Tibial nerve (tissue), 4 donors: ENCODE data around the gene ZNF821.

Experiments
- CTCF ChIP-seq, 5 experiments: fragments of 200-600 bp in 3 of 5; fragments of 450-650 bp in 2 of 5; sonication (generic) in 3 of 5; IDR thresholded peaks; one replicate each; pipeline ENCODE4 v1.5.1; 2016 to 2019; ENCODE audit warnings: antibody characterized with exemption in 5 of 5, mild to moderate bottlenecking in 3 of 5, moderate library complexity in 2 of 5
- EP300 ChIP-seq, 2 donors: sonication (generic); formaldehyde crosslinking; IDR thresholded peaks; one replicate each; pipeline ENCODE4 v1.6.1; 2017; ENCODE audit warnings: antibody characterized with exemption in 2 of 2, mild to moderate bottlenecking in 1 of 2
- POLR2A ChIP-seq, 2 donors: fragments of 450-650 bp; IDR thresholded peaks; one replicate each; pipeline ENCODE4 v1.6.1; 2017; ENCODE audit warnings: antibody characterized with exemption in 2 of 2, mild to moderate bottlenecking in 2 of 2, moderate library complexity in 2 of 2

DNA sequence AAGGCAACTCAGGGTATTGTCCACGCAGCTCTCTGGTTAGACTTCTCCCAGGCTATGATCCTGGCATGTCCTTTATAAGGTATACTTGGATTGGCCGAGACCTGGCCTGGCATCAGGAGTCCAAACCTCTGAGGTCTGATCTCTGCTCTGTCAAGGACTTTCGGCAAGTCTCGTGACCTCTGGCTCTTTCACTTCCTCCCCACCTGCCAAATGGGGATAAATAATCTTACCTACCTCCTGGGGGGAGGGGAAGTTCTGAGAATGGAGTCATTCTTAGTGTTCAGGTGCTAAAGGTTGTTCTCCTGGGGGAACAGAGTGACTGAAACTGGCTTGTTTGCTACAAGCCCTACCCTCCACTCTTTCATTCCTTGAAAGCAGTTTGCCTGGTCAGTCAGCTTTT is 30.6 kb downstream of the ZNF821 start:
- TF ChIP-seq CTCF (IDR thresholded peaks at IDR 0.05) (no peak), POLR2A (IDR thresholded peaks at IDR 0.05) (no peak), EP300 (IDR thresholded peaks at IDR 0.05) (no peak)
